H9 (cell line): Measurements from ENCODE around the gene GTF3C1. TPM values are rescaled to one million over a fixed set of nuclear protein-coding genes. Genes with fewer than 3 reads are reported as not detected.

Experiments used
- DNase-seq: peaks from one replicate; pipeline ENCODE4 v3.0.0-alpha.2; 2017
- H2AFZ ChIP-seq: one replicate; pipeline ENCODE4 v1.6.1; 2013; ENCODE audit warnings: mild to moderate bottlenecking, low read length, control low read depth, moderate library complexity
- H2AK5ac ChIP-seq: 2 replicates; pipeline ENCODE4 v1.6.1; 2013; ENCODE audit warnings: low read length, control low read depth, mixed read lengths; ENCODE audit not compliant: insufficient read length
- H2BK120ac ChIP-seq: one replicate; pipeline ENCODE4 v1.6.1; 2013; ENCODE audit warnings: low read depth, mild to moderate bottlenecking, low read length, control low read depth, inconsistent platforms; ENCODE audit not compliant: poor library complexity, severe bottlenecking
- H2BK12ac ChIP-seq: 2 replicates; pipeline ENCODE4 v1.6.1; 2013; ENCODE audit warnings: low read length, control low read depth, mixed read lengths, low read depth; ENCODE audit not compliant: insufficient read length
- H2BK15ac ChIP-seq: 2 replicates; pipeline ENCODE4 v1.6.1; 2013; ENCODE audit warnings: low read depth, low read length, control low read depth
- H2BK20ac ChIP-seq: one replicate; pipeline ENCODE4 v1.6.1; 2013; ENCODE audit warnings: low read depth, mild to moderate bottlenecking, low read length, control low read depth, inconsistent platforms; ENCODE audit not compliant: poor library complexity, severe bottlenecking
- H2BK5ac ChIP-seq: 2 replicates; pipeline ENCODE4 v1.6.1; 2013; ENCODE audit warnings: low read length, control low read depth, mixed read lengths; ENCODE audit not compliant: insufficient read length
- H3K14ac ChIP-seq: 2 replicates; pipeline ENCODE4 v1.6.1; 2013; ENCODE audit warnings: low read length, control low read depth; ENCODE audit not compliant: insufficient read depth
- H3K18ac ChIP-seq: 2 replicates; pipeline ENCODE4 v1.6.1; 2013; ENCODE audit warnings: low read depth, mild to moderate bottlenecking, mixed read lengths, low read length, control low read depth; ENCODE audit not compliant: insufficient read length
- H3K23ac ChIP-seq: 2 replicates; pipeline ENCODE4 v1.6.1; 2013; ENCODE audit warnings: low read length, control low read depth, mixed read lengths, low read depth; ENCODE audit not compliant: insufficient read length
- H3K23me2 ChIP-seq: 2 replicates; pipeline ENCODE4 v1.6.1; 2013; ENCODE audit warnings: low read depth, mild to moderate bottlenecking, mixed read lengths, low read length, control low read depth; ENCODE audit not compliant: insufficient read length, poor library complexity, severe bottlenecking
- H3K27ac ChIP-seq: 2 replicates; pipeline ENCODE4 v1.5.1; 2013; ENCODE audit warnings: low read length, control low read depth, mixed read lengths, low read depth; ENCODE audit not compliant: insufficient read length
- H3K27me3 ChIP-seq: 2 replicates; pipeline ENCODE4 v1.6.1; 2013; ENCODE audit warnings: low read length, control low read depth, inconsistent platforms; ENCODE audit not compliant: insufficient read depth
- H3K4ac ChIP-seq: 2 replicates; pipeline ENCODE4 v1.6.1; 2013; ENCODE audit warnings: low read depth, mild to moderate bottlenecking, control low read depth, inconsistent platforms, low read length, moderate library complexity
- H3K4me1 ChIP-seq: 2 replicates; pipeline ENCODE4 v1.6.1; 2013; ENCODE audit warnings: low read length, control low read depth, inconsistent platforms; ENCODE audit not compliant: insufficient read depth
- H3K4me2 ChIP-seq: 2 replicates; pipeline ENCODE4 v1.6.1; 2013; ENCODE audit warnings: low read length, control low read depth, mixed read lengths; ENCODE audit not compliant: insufficient read length, insufficient read depth
- H3K56ac ChIP-seq: 2 replicates; pipeline ENCODE4 v1.6.1; 2013; ENCODE audit warnings: low read depth, mild to moderate bottlenecking, mixed read lengths, low read length, control low read depth; ENCODE audit not compliant: insufficient read length
- H3K79me1 ChIP-seq: 2 replicates; pipeline ENCODE4 v1.6.1; 2013; ENCODE audit warnings: low read depth, mild to moderate bottlenecking, moderate library complexity, low read length, control low read depth, inconsistent platforms; ENCODE audit not compliant: insufficient read depth, poor library complexity, severe bottlenecking
- H3K79me2 ChIP-seq: 2 replicates; pipeline ENCODE4 v1.6.1; 2013; ENCODE audit warnings: low read length, control low read depth, inconsistent platforms; ENCODE audit not compliant: insufficient read depth
- H3K9ac ChIP-seq: 2 replicates; pipeline ENCODE4 v1.6.1; 2013; ENCODE audit warnings: low read length, control low read depth, mixed read lengths; ENCODE audit not compliant: insufficient read length; ENCODE audit errors: extremely low read depth
- H3K9me3 ChIP-seq: one replicate; pipeline ENCODE4 v1.6.1; 2013; ENCODE audit warnings: low read depth, low read length, inconsistent platforms; ENCODE audit not compliant: control insufficient read depth
- H3T11ph ChIP-seq: one replicate; pipeline ENCODE4 v1.6.1; 2013; ENCODE audit warnings: mild to moderate bottlenecking, low read length, control low read depth, inconsistent platforms
- H4K20me1 ChIP-seq: one replicate; pipeline ENCODE4 v1.6.1; 2013; ENCODE audit not compliant: control insufficient read depth, insufficient read length, insufficient read depth
- H4K5ac ChIP-seq: 2 replicates; pipeline ENCODE4 v1.6.1; 2013; ENCODE audit warnings: low read depth, mild to moderate bottlenecking, mixed read lengths, low read length, control low read depth; ENCODE audit not compliant: insufficient read length
- H4K8ac ChIP-seq: replicated peaks from 2 replicates; pipeline ENCODE4 v1.6.1; 2013; ENCODE audit warnings: low read length, control low read depth, mixed read lengths, low read depth; ENCODE audit not compliant: insufficient read length
- H4K91ac ChIP-seq: 2 replicates; pipeline ENCODE4 v1.6.1; 2013; ENCODE audit warnings: low read depth, mild to moderate bottlenecking, moderate library complexity, mixed read lengths, low read length, control low read depth; ENCODE audit not compliant: insufficient read length
- H3K27ac Mint-ChIP-seq, 3 experiments: 2 replicates in 2 of 3; 3 replicates in 1 of 3; pipeline ENCODE4 v1.8.0; 2020 to 2021; ENCODE audit warnings: mixed read lengths in 3 of 3, mild to moderate bottlenecking in 1 of 3, moderate library complexity in 1 of 3
- H3K27me3 Mint-ChIP-seq: 2 replicates; pipeline ENCODE4 v1.8.0; 2021; ENCODE audit warnings: low read depth, mild to moderate bottlenecking, moderate library complexity, mixed read lengths
- H3K36me3 Mint-ChIP-seq, 3 experiments: 2 replicates in 2 of 3; 3 replicates in 1 of 3; pipeline ENCODE4 v1.8.0; 2020 to 2021; ENCODE audit warnings: low read depth in 3 of 3, mixed read lengths in 3 of 3; ENCODE audit not compliant: insufficient read depth in 1 of 3
- H3K4me1 Mint-ChIP-seq, 2 experiments: 2 replicates each; pipeline ENCODE4 v1.8.0; 2020; ENCODE audit warnings: mixed read lengths in 2 of 2
- H3K4me3 Mint-ChIP-seq, 2 experiments: 2 replicates in 1 of 2; 3 replicates in 1 of 2; pipeline ENCODE4 v1.8.0; 2020 to 2021; ENCODE audit warnings: mild to moderate bottlenecking in 2 of 2, mixed read lengths in 2 of 2, moderate library complexity in 1 of 2
- H3K9me3 Mint-ChIP-seq, 2 experiments: 2 replicates in 1 of 2; 3 replicates in 1 of 2; pipeline ENCODE4 v1.8.0; 2020; ENCODE audit warnings: mild to moderate bottlenecking in 2 of 2, mixed read lengths in 2 of 2, moderate library complexity in 1 of 2
- WGBS: extraction: QIAGEN DNeasy Blood & Tissue Kit; methylation state at CpG from one replicate; pipeline ENCODE4 v1.1.7; 2013; ENCODE audit warnings: missing lambda C conversion rate, low lambda C conversion rate, mixed read lengths; ENCODE audit not compliant: insufficient read length; ENCODE audit errors: extremely low coverage; 5-methylcytosine and 5-hydroxymethylcytosine counted together
- total RNA-seq: library from RNA; stranded (reverse); gene quantifications from 2 replicates; pipeline ENCODE4 v1.2.1, GENCODE V29; 2021
- TF ChIP-seq, protein P1 (sequence below): fragments of 200-600 bp; sonication (generic); conservative IDR thresholded peaks from 3 replicates; pipeline ENCODE4 v1.8.0; 2021; ENCODE audit warnings: antibody characterized with exemption, mild to moderate bottlenecking

The GTF3C1 gene
- total RNA-seq, 1 experiment from 2014 or later, result 113 TPM

DNA sequence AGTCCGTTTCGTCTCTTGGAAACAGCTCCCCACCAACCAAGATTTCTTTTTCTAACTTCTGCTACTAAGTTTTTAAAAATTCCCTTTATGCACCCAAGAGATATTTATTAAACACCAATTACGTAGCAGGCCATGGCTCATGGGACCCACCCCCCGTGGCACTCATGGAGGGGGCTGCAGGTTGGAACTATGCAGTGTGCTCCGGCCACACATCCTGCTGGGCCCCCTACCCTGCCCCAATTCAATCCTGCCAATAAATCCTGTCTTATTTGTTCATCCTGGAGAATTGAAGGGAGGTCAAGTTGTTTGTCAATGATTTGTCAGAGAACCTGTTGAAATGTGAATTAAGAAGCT is 99.5 kb downstream of the GTF3C1 start:
- Histone ChIP-seq H2BK12ac (no peak overlapping the region), H4K91ac (no peak overlapping the region), H3K79me2 (no peaks in the 10 kb centered on the region), H3K14ac (no peak overlapping the region), H3K4me1 (no peaks in the 10 kb centered on the region), H3K27me3 (no peaks in the 10 kb centered on the region), H3K23ac (no peak overlapping the region), H4K5ac (no peak overlapping the region), H4K20me1 (peaks cover 2% of the 10 kb centered on the region), H2BK5ac (no peak overlapping the region), H3K27ac (no peak overlapping the region), H2BK15ac (no peak overlapping the region), H3K23me2 (no peaks in the 10 kb centered on the region), H2BK120ac (no peak overlapping the region), H4K8ac (no peak overlapping the region), H3T11ph (no peak overlapping the region), H3K56ac (no peak overlapping the region), H2AFZ (no peak overlapping the region), H3K9me3 (peaks cover 2% of the 10 kb centered on the region), H3K18ac (no peak overlapping the region), H3K4me2 (no peak overlapping the region), H3K9ac (no peak overlapping the region), H3K4ac (no peak overlapping the region), H3K79me1 (no peaks in the 10 kb centered on the region), H2BK20ac (no peak overlapping the region), H2AK5ac (no peak overlapping the region)
- Mint-ChIP-seq H3K27me3 (no peaks in the 10 kb centered on the region), H3K9me3 (peaks cover 7 to 9% of the 10 kb centered on the region in 2 experiments), H3K4me1 (peaks cover 2 to 3% of the 10 kb centered on the region in 2 experiments; a peak in 2 of 4 replicates), H3K4me3 (no peak overlapping the region), H3K27ac (peak overlapping the region in 1 of 3 experiments; percentile 90; a peak in 2 of 7 replicates), H3K36me3 (peaks cover 0 to 7% (median 5%) of the 10 kb centered on the region in 3 experiments; a peak in 5 of 7 replicates)
- no peak for DNase-seq
- TF ChIP-seq, protein P1, sequence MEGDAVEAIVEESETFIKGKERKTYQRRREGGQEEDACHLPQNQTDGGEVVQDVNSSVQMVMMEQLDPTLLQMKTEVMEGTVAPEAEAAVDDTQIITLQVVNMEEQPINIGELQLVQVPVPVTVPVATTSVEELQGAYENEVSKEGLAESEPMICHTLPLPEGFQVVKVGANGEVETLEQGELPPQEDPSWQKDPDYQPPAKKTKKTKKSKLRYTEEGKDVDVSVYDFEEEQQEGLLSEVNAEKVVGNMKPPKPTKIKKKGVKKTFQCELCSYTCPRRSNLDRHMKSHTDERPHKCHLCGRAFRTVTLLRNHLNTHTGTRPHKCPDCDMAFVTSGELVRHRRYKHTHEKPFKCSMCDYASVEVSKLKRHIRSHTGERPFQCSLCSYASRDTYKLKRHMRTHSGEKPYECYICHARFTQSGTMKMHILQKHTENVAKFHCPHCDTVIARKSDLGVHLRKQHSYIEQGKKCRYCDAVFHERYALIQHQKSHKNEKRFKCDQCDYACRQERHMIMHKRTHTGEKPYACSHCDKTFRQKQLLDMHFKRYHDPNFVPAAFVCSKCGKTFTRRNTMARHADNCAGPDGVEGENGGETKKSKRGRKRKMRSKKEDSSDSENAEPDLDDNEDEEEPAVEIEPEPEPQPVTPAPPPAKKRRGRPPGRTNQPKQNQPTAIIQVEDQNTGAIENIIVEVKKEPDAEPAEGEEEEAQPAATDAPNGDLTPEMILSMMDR, result no peak
- no CpG with 5 or more reads among the region's 5 CpGs for WGBS
